Hepatocyte (in vitro differentiated cells): Measurements from ENCODE around the gene F12. TPM values are rescaled to one million over a fixed set of nuclear protein-coding genes. Genes with fewer than 3 reads are reported as not detected.

Experiments
- DNase-seq: peaks from one replicate; pipeline ENCODE4 v3.0.0-alpha.2; 2016; ENCODE audit warnings: low spot score
- H2AFZ ChIP-seq: fragments of 200-600 bp; sonication (generic); 2 replicates; pipeline ENCODE4 v1.6.0; 2016; ENCODE audit warnings: antibody characterized with exemption, mild to moderate bottlenecking
- H3K27ac ChIP-seq: fragments of 200-600 bp; sonication (generic); 2 replicates; pipeline ENCODE4 v1.5.1; 2016; ENCODE audit warnings: mild to moderate bottlenecking
- H3K27me3 ChIP-seq: fragments of 200-600 bp; sonication (generic); 2 replicates; pipeline ENCODE4 v1.6.1; 2016
- H3K36me3 ChIP-seq: fragments of 200-600 bp; sonication (generic); replicated peaks from 2 replicates; pipeline ENCODE4 v1.5.1; 2016; ENCODE audit warnings: low read depth; ENCODE audit not compliant: insufficient read depth
- H3K4me1 ChIP-seq: fragments of 200-600 bp; sonication (generic); 2 replicates; pipeline ENCODE4 v1.5.1; 2016; ENCODE audit warnings: mild to moderate bottlenecking, moderate library complexity; ENCODE audit not compliant: insufficient read depth
- H3K4me2 ChIP-seq: fragments of 200-600 bp; sonication (generic); 2 replicates; pipeline ENCODE4 v1.6.0; 2016
- H3K4me3 ChIP-seq: fragments of 200-600 bp; sonication (generic); 2 replicates; pipeline ENCODE4 v1.5.1; 2016; ENCODE audit warnings: mild to moderate bottlenecking
- H3K79me2 ChIP-seq: fragments of 200-600 bp; sonication (generic); 2 replicates; pipeline ENCODE4 v1.6.0; 2017; ENCODE audit warnings: mild to moderate bottlenecking
- H3K9me2 ChIP-seq: fragments of 200-600 bp; sonication (generic); replicated peaks from 2 replicates; pipeline ENCODE4 v1.6.0; 2017; ENCODE audit warnings: mild to moderate bottlenecking; ENCODE audit not compliant: insufficient read depth
- H3K9me3 ChIP-seq: fragments of 200-600 bp; sonication (generic); 2 replicates; pipeline ENCODE4 v1.5.1; 2016; ENCODE audit warnings: low read depth, mild to moderate bottlenecking
- H4K20me1 ChIP-seq: fragments of 200-600 bp; sonication (generic); 2 replicates; pipeline ENCODE4 v1.6.0; 2016; ENCODE audit warnings: mild to moderate bottlenecking; ENCODE audit not compliant: insufficient read depth, poor library complexity, severe bottlenecking
- EZH2 ChIP-seq: fragments of 200-600 bp; sonication (generic); IDR thresholded peaks from 2 replicates; pipeline ENCODE4 v1.6.1; 2016; ENCODE audit warnings: antibody characterized with exemption, mild to moderate bottlenecking, borderline replicate concordance
- EZH2phosphoT487 ChIP-seq: fragments of 200-600 bp; sonication (generic); IDR thresholded peaks from one replicate; pipeline ENCODE4 v1.6.1; 2018; ENCODE audit warnings: antibody characterized with exemption, mild to moderate bottlenecking, low read depth, moderate library complexity; ENCODE audit not compliant: unreplicated experiment, severe bottlenecking
- WGBS: methylation state at CpG from one replicate; pipeline ENCODE4 v1.1.6; 2016; ENCODE audit warnings: low lambda C conversion rate; ENCODE audit errors: missing lambda C conversion rate; 5-methylcytosine and 5-hydroxymethylcytosine counted together
- polyA plus RNA-seq: library from polyadenylated mRNA; unstranded; fragments of >200 nt; fragmentation: Nextera tagmentation; extraction: Ambion mirVana; gene quantifications from 2 replicates; pipeline ENCODE4 v1.2.1, GENCODE V29; 2016
- total RNA-seq: library from RNA; depleted of rRNA; stranded (reverse); fragments of >200 nt; gene quantifications from 2 replicates; pipeline ENCODE4 v1.2.3, GENCODE V29; 2014
- TF ChIP-seq, protein P1 (sequence below): fragments of 200-600 bp; sonication (generic); IDR thresholded peaks from 2 replicates; pipeline ENCODE4 v1.5.1; 2016; ENCODE audit warnings: antibody characterized with exemption, mild to moderate bottlenecking; ENCODE audit not compliant: poor library complexity

Gene F12
- total and polyA plus RNA-seq, 2 experiments from 2014 or later: 18.2 to 46.6 TPM

DNA sequence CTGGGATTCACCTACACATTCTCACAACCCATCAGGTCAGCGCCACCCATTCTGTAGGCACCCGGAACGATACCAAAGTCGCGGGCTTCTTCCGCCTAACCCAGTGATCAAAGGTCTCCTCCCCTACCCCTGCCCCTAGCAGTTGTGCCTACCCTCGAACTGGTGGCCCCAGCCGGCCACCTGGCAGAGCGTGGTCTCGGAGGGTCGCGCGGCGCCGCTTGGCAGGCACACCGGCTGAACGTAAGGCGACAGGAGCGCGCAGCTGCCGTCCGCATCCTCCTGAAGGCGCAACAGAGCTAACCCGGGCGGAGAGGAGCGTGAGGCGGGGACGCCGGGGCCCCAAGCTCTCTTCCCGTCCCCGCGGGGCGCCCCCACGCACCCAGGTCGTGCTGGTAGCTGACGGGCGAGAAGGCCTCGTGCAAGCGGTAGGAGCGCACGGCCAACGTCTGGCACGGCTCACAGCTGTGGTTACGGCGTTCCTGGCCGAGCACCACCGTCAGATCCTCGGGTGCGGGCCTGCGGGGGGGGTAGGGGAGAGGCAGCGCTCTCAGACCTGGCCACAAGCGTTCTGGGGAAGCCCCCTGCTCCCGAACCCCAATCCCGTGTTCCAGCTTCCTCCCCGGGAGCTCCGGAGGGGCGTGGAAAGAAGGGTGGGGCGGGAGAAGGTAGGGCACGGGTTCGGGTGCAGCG lies 6.1 kb downstream of the F12 start:
- no peak overlapping the region for H3K27ac ChIP-seq
- no peaks in the 10 kb centered on the region for H4K20me1 ChIP-seq
- H3K4me3 ChIP-seq: peak overlapping the region; percentile 66
- peak; percentile 43 for DNase-seq
- H3K9me2 ChIP-seq: no peaks in the 10 kb centered on the region
- H3K9me3 ChIP-seq: no peaks in the 10 kb centered on the region
- no peaks in the 10 kb centered on the region for H3K36me3 ChIP-seq
- H3K27me3 ChIP-seq: peaks cover 8% of the 10 kb centered on the region
- peaks cover 18% of the 10 kb centered on the region for H3K4me1 ChIP-seq
- WGBS: 5% methylated on average over 49 of the region's 61 CpGs
- H2AFZ ChIP-seq: peak overlapping the region; percentile 71
- H3K4me2 ChIP-seq: peak overlapping the region; percentile 100
- TF ChIP-seq EZH2 (peak; percentile 17), EZH2phosphoT487 (no peak)
- TF ChIP-seq, protein P1, sequence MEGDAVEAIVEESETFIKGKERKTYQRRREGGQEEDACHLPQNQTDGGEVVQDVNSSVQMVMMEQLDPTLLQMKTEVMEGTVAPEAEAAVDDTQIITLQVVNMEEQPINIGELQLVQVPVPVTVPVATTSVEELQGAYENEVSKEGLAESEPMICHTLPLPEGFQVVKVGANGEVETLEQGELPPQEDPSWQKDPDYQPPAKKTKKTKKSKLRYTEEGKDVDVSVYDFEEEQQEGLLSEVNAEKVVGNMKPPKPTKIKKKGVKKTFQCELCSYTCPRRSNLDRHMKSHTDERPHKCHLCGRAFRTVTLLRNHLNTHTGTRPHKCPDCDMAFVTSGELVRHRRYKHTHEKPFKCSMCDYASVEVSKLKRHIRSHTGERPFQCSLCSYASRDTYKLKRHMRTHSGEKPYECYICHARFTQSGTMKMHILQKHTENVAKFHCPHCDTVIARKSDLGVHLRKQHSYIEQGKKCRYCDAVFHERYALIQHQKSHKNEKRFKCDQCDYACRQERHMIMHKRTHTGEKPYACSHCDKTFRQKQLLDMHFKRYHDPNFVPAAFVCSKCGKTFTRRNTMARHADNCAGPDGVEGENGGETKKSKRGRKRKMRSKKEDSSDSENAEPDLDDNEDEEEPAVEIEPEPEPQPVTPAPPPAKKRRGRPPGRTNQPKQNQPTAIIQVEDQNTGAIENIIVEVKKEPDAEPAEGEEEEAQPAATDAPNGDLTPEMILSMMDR: no peak
- no peaks in the 10 kb centered on the region for H3K79me2 ChIP-seq

DNA sequence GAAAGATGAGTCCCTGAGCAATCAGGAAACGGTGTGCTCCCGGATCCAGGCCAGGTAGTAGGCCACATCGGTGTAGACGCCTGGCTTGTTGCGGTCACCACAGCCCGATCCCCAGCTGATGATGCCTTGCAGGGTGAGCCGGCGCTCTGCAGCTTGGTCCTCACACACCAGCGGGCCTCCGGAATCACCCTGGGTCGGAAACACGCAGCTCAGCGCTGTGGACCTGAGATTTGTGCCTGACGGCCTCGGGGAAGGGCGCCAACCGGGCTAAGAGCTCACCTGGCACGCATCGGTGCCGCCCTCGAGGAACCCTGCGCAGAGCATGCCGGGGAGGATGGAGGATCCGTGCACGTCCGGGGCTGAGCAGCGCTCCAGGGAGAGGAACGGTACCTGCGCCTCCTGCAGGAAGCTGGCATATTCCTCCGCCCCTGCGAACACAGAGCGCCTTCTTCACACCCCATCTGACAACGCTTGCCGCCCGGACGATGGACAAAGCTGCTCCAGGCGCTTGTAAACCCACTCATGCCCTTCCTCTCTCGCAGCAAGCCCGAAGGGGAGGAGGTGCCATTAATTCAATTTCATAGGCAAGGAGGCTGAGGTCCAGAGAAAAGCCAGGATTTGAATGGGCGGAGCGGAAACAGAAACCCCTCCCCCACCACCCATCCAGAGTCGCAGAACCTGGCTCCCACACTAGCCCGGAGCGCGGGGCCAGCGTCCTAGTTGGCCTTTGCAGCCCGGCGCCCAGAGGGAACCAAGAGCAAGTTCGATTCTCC lies 6.9 kb downstream of the F12 start:
- Histone ChIP-seq H3K79me2 (no peaks in the 10 kb centered on the region), H3K27ac (no peak overlapping the region), H3K9me3 (no peaks in the 10 kb centered on the region), H2AFZ (peak overlapping the region; percentile 71), H3K9me2 (no peaks in the 10 kb centered on the region), H3K4me3 (no peak overlapping the region), H3K4me2 (peak overlapping the region; percentile 100), H4K20me1 (no peaks in the 10 kb centered on the region), H3K4me1 (peaks cover 18% of the 10 kb centered on the region), H3K36me3 (no peaks in the 10 kb centered on the region), H3K27me3 (peaks cover 8% of the 10 kb centered on the region)
- TF ChIP-seq, protein P1: peak; percentile 55
- no peak for TF ChIP-seq EZH2
- WGBS: 14% methylated on average over 49 of the region's 49 CpGs
- DNase-seq: peak; percentile 89

DNA sequence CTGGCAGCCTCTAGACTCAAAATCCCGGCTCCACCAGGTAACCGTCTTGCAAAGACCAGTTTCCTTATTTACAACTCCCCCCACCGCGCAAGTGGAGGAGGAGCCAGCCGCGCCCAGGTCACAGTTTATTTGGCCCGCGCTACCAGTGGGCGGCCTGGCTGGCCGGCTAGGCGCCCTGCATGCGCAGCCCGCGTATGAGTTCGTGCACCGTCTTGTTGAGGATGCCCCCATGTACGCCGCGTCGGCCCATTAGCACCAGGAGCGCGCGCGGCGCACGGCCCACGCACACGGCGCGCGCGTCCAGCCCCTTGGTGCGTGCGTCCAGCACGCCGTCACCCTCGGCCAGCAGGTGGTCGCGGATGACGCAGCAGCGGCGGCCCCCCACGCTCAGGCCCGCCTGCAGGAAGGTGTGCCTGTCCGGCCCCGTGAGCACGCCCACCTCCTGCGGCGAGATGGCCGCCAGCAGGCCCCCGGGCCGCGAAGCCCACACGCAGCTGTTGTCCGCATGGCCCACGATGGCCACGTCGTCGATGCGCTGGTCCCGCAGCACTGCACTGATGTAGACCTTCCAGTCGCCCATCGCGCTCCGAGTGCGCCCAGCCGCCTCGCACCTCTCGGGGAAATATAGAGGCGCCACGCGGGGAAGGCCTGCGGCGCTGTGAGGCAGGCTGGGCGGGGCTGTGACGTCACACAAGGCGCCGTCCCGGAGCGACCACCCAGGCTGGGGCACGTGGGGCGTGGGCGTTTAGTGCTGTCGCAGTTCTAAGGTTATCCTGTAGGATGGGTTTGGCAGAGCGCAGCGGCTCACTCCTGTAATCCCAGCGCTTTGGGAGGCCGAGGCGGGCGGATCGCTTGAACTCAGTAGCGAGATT lies 9.1 kb downstream of the F12 start, which contains the start of gene PFN3:
Gene PFN3 (minus strand): TSS at position 665 of the 872 bp plus-strand sequence. CDS start 85 bp downstream, at position 580.
- no peaks in the 10 kb centered on the region for H4K20me1 ChIP-seq
- no peak within 1 kb of the TSS for H3K4me3 ChIP-seq
- H3K4me1 ChIP-seq: peaks cover 18% of the 10 kb centered on the region
- H3K9me2 ChIP-seq: no peaks in the 10 kb centered on the region
- TF ChIP-seq EZH2: no peak
- no peak for TF ChIP-seq EZH2phosphoT487
- TF ChIP-seq, protein P1: no peak
- no peak within 1 kb of the TSS for H3K27ac ChIP-seq
- no peak within 1 kb of the TSS for H3K4me2 ChIP-seq
- H3K79me2 ChIP-seq: no peaks in the 10 kb centered on the region
- H3K27me3 ChIP-seq: peaks cover 8% of the 10 kb centered on the region
- WGBS: 98% methylated on average over 81 of the region's 92 CpGs
- no peak for DNase-seq
- H3K36me3 ChIP-seq: no peaks in the 10 kb centered on the region
- H3K9me3 ChIP-seq: no peaks in the 10 kb centered on the region
- no peak within 1 kb of the TSS for H2AFZ ChIP-seq
